ENCODE results near the gene PRDM12.

The PRDM12 gene

DNA sequence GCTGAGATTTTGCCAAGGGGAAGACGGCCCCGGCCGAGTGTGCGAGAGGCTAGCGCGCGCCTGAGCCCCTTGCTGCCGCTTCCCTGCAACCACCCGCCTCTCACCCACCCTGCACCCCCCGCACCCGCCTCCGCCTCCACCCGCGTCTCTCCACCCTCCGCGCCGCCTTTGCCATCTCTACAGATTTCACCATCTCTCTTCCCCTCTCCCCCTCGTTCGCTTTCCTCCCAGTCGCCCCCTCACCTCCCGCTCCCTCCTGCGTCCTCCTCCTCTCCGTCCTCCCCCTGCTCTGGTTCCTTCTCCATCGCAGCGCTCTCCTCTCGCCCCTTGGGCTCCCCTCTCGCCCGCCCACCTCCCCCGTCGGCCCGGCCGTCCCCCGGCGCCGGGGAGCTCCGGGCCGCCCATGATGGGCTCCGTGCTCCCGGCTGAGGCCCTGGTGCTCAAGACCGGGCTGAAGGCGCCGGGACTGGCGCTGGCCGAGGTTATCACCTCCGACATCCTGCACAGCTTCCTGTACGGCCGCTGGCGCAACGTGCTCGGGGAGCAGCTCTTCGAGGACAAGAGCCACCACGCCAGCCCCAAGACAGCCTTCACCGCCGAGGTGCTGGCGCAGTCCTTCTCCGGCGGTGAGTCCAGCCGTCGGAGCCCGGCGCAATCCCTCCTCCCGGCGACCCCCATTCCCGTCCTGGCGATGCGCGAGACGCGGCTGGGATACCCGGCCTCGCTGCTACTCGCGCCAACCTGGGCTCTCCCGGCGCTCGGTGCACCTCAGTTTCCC is at the start of gene PRDM12:
TSS of gene PRDM12 (plus strand) at position 344 of the 778 bp plus-strand sequence. CDS start at position 404, 60 bp downstream.
- no peak for DNase-seq (ENCODE audit: low read depth in 3 of 3, low spot score in 1 of 3)

DNA sequence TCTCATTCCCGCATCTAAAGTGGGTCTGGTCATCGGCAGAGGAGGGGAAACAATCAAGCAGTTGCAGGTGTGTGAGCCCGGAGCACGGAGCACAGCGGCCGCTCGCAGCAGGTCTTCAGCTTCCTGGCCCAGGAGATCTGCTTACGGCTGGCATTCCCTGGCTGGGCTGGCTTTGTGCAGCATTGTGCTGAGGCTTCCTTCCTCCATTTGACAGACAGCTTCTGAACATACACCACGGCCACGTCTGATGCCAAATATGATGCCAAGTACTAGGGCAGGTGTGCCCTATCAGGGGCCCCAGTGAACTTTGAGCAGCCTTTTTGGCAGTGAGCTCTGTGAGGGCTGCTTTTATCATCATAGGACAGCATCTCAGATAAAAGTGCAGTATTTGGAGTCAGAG is 47.9 kb upstream of the PRDM12 start:
- DNase-seq (ENCODE audit: low read depth in 3 of 3, low spot score in 1 of 3) = no peak

DNA sequence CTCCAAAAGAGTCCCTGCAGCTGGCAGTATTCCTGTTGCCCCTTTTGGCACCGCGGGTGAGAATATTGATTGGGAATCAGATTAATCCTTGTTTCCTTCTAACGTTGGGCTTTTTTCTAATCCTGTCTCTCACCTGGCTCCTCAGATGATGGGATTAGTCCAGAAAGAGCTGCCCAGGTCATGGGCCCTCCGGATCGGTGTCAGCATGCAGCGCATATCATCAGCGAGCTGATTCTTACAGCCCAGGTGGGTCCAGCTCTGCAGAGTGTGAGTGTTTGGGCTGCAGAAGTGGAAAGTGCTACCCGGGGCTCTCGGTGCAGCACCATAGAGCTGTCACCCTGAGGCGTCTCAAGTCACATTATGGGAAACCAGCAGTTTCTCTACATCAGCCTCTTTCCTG is 40.9 kb upstream of the PRDM12 start:
- no peak for DNase-seq (ENCODE audit: low read depth in 3 of 3, low spot score in 1 of 3)

DNA sequence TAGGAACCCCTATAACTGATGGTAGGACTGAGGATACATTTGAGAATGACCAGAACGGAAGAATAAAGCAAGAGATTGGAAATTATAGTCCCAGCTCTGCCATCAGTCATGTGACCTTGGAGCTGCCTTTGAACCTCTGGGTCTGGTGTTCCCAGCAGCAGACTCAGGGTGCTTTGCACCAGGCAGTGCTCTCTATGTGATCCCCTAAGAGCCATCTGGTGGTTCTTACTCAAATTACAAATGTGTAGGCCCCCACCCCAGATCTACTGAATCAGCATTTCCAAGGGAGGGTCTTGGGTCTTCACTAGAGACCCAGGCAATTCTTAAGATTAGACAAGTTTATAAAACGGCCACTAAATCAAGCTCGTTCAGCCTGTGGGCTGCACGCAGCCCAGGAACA is 40.2 kb upstream of the PRDM12 start:
- no peak for DNase-seq (ENCODE audit: low read depth in 3 of 3, low spot score in 1 of 3)

DNA sequence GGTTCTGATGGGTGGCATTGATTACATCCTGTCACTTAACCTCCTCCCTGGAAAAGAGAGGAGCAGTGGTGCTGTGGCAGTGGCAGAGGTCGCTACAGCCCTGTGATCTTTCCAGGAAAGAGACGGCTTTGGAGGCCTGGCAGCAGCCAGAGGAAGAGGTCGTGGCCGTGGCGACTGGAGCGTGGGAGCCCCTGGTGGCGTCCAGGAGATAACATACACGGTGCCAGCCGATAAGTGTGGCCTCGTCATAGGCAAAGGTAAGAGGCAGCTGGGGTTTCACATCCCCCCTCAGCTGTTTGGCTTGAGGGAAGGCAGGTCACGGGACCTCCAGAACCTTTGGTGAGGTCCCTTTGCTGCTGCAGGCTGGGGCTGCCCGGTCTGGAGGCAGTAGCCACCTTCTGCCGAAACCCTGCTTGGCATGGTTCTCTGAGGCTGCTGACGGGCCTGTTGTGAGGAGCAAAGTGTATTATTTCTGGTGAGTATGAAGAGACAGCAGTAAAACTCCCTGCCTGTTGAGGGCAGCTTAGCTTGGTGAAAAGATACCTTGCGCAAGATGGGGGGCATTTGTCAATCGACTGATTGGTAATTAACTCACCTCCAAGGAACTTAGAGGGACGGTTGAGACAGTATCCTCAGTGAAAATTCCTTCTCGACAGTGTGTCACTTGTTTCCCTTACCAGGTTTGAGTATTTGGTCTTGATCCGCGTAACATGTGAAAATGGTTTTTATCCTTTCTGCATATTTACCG is 38.0 kb upstream of the PRDM12 start:
- DNase-seq (ENCODE audit: low read depth in 3 of 3, low spot score in 1 of 3) = no peak

DNA sequence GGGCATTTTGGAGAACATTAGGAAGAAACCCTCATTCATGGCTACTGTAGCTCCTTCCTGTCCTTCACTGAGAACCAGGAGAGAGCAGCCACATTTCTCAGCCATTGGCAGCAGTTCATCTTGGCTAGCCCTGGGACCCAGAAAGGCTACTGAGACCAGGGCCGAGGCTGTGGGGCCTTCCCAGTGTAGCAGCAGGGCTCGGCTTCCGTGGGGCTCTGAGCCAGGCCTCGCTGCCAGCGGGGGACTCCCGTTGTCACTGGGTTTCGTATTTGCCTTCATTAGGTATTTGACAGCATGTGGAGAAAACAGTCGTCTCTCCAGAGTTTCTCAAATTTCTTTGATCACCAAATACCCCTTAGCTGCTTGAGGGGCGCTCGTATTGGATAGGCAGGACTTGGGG is 37.3 kb upstream of the PRDM12 start:
- DNase-seq (ENCODE audit: low read depth in 3 of 3, low spot score in 1 of 3) = no peak

DNA sequence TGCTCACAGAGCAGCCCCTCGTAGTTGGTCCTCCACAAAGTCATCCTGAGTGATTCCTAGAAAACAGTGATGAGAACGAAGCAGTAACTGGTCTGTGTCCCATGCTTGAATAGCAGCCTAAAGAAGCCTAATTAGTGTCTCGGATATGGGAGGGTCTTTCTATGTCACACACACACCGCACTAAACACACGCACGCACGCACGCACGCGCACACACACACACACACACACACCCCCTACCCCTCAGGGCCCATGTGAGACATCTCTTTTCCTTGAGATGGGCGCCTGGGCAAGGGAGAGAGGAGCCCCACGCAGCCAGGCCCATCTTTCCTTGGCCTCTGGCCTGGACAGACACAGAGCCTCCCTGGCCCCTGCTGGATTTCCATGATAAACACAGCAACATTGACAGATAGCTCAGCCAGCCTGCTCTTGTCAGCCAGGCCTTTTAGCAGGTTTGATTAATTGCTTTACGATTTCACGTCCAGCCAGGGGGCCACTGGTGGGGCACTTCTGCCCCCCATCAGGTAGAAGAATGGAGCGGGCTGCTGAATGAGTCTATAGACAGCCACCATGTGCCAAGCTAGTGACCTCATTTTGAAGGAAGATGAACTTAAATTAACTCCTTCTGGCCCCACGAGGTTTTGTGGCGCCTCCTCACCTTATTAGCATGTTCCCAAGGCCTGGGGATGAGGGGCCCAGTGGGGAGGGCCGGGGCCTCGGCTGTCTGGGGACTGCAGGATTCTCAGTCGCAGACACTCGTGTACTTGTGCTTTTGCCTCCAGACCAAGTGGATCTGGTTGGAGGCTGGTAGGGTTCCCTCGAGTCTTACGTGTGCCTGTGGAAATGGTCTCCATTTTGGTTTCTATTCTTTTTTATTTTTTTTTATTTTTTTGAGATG is 36.2 kb upstream of the PRDM12 start:
- no peak for DNase-seq (ENCODE audit: low read depth in 3 of 3, low spot score in 1 of 3)

DNA sequence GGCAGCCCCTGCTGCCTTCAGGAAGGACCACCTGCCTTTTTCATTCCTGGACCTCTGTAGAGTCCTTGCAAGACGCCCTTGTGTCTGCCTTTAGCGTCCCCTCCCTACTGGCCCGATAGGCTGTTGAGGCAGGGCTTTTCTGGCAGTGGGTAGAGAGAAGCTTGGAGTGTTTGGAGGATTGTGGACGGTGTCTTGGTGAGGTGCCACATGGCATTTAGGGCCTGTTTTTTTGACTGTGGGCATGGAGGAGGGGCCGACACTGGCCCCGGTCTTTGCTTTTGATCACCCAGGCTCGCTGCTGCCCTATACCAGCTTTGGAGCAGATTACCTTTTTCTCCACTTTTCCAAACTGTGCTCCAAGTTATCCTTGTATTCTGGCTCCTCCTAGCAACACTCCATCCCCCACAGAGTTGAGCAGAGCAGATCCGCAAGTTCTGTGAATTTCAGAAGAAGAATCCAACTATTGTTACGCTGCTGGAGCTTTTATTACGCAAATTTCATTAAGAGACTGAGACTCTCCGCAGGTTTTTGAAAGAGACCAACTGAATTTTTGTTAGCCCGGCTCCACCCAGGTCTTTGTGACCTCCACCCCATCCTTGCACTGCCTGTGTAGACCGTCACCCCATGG is 34.8 kb upstream of the PRDM12 start:
- DNase-seq (ENCODE audit: low read depth in 3 of 3, low spot score in 1 of 3) = no peak

DNA sequence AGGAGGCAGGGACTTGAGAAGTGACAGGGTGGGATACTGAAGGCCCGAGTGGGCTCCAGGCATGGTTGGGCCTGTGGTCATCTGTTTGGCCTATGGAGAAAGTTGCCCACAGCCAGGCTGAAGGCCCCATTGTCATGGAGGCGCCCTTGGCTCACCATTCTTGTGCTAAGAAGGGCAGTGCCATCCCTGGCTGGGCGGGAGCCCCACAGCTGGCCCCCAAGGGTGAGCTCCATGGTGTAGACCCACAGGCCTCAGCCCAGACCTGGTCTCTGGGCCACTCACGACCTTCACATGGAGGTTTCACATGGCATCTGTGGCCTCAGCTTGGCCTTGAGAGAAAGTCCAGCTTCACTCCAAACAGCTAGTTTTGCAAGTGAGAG is 34.3 kb upstream of the PRDM12 start:
- DNase-seq (ENCODE audit: low read depth in 3 of 3, low spot score in 1 of 3) = no peak

DNA sequence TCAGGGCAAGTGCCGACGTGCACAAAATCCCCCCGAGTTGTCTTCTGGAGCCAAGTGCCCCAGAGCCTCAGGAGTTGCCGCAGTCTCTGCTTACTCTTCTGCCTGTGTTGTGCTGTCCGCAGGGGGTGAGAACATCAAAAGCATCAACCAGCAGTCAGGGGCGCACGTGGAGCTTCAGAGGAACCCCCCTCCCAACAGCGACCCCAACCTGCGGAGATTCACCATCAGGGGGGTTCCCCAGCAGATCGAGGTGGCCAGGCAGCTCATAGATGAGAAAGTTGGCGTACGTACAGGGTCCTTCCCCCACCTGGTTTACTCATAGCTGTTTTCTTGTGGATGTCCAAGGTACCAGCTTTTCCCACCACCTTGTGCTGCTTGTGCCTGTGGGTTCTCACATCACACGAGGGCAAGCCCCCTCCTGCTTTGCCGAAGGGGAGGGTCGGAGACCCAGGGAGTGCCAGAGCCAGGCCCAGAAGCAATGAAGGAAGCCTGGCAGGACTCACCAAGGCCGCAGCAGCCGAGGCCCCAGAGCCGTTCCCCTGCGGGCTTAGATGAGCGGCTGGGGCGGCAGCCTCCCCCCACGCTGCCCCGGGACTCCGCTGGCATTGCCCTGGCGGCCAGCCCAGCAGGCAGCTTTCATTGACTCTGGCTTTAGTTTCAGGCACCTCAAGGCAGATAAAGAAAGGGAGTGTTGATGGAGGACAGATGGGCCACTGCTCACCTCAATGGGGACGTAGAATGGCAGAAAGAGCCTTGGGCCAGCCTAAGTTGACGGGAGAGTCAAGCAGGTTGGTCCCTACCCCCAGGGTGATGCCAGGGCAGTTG is 33.7 kb upstream of the PRDM12 start:
- no peak for DNase-seq (ENCODE audit: low read depth in 3 of 3, low spot score in 1 of 3)

DNA sequence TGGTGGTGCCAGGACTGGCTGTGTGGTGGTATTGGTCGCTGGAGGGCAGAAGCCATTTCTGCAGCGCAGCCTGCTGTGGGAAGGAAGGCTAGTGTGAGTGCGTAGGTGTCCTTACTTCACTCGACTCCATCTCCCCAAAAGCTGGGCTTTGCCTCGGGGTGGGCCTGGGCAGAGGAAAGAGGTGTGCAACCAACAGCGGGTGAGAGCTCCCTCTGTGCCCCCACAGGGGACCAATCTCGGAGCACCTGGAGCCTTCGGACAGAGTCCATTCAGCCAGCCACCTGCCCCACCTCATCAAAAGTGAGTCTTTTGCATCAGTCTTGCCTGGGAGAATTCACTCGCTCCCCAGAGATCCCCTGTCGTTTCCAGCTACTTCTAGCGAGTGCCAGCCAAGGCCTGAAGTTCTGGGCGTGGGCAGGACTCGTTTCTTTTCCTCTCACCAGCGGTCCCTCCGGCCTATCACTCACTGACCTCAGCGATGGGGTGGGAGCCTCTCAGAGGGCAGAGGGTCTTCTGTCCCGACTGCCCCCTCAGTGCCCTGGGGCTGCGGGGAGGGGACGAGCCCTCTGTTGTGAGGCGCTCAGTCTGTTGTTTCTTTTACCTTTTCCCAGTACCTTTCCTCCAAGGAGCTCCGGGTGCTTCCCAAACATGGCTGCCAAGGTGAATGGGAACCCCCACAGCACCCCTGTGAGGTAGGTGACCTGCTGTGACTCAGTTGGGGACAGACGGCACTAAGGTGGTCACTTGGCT is 32.9 kb upstream of the PRDM12 start:
- no peak for DNase-seq (ENCODE audit: low read depth in 3 of 3, low spot score in 1 of 3)

DNA sequence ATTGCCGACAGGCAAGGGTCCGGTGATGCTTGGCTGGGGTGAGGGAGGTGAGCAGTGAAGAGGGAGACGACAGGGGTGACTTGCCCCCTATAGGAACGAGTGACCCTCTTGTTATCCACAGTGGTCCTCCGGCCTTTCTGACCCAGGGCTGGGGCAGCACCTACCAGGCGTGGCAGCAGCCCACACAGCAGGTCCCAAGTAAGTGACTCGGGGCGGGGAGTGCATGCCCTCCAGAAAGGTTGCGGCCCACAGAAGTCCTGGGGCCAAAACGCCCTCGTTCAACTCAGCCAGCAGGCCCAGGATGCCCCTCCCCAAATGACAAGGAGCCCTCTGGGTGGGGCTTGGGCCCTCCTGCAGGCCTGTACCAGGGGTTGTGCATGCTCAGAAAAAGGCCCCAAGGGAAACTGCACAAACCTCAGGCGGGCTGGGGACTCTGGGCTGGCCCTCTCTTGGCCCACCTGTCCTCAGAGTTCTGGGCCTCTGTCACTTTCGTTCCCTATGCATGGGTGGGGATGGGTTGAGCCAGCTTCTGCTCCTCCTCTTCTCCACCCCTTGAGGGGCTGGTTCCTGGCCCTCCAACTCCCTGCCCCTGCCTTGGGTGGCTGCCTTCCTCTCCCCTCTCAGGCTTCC is 32.2 kb upstream of the PRDM12 start:
- DNase-seq (ENCODE audit: low read depth in 3 of 3, low spot score in 1 of 3) = no peak

DNA sequence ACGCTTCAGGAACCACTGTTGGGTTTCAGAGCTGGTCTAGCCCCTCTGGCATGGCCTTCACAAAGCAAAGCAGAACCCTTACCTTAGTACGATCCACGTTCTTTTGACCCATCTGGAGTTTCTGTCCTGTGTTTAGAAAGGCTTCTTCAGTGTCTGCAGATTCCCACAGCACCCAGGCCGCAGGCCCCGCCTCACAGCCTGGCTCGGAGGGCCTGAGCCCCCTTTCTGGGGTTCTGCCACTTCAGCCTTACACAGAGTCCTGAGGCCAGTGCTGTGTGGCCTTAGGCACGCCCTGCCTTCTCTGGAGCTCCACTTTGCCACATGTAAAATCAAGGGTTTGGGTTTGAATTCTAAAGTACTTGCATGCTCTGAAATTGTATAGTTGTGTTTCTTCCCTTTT is 31.6 kb upstream of the PRDM12 start:
- DNase-seq (ENCODE audit: low read depth in 3 of 3, low spot score in 1 of 3) = no peak

DNA sequence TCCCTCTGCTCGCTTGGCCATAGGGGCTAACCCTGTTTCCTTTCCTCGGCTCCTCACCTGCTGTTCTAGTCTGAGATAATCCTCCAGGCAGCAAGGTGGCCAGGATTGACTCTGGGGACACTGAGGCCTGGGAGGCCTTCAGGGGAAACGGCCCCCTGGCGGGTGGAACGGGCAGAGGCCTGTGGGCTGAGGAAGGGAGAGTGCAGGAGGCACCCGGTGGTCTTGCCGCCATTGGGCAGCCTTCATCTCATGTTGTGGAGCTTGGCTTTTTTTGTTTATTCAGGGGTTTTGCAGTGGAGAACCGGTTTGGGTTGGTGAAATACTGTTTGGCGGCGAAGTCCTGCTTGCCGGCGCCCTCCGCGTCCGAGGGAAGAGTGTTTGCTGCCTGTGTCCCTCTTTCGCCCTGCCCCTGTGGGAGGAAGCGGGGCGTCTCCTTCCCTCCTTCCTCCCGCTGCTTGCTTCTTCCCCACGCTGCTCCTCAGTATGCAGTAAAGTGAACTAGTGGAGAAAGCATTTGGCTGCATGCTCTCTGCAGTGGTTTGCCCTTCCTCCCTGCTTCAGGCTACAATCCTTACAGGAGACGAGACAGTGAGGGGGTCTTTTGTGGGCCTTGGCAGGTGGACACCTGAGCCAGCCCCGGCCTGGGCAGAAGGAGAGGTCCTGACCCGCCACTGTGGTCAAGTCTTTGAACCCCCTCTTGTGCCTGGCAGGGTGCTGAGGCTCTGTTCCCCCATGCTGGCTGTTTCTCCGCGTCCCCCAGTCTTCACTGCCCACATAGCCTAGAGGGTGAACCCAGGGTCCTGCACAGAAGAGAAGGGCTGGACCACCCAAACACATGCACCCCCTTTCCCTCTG is 30.8 kb upstream of the PRDM12 start:
- no peak for DNase-seq (ENCODE audit: low read depth in 3 of 3, low spot score in 1 of 3)

DNA sequence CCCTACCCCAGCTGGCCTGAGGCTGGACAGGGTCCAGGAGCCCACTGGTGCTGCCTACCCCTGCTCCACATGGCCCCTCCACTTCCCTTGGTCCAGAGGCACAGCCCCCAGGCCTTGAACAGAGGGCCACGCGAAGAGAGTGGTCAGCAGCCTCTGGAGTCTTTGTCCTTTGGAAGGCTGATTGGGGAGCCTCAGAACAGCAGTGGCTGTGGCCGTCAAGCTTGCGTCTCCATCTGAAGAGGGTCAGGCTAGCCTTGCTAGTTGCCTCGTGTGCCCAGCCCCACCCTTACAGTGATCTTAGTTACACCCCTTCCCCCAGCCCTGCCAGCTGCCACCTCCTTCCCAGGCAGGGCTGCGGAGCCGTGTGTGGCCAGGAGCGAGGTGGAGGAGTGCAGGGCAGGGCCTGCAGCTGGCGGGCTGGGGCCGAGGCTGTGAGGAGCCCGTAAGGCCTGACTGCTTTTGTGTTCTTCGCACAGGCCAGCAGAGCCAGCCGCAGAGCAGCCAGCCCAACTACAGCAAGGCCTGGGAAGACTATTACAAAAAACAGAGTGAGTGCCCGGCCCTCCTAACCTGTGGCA is 30.1 kb upstream of the PRDM12 start:
- no peak for DNase-seq (ENCODE audit: low read depth in 3 of 3, low spot score in 1 of 3)

DNA sequence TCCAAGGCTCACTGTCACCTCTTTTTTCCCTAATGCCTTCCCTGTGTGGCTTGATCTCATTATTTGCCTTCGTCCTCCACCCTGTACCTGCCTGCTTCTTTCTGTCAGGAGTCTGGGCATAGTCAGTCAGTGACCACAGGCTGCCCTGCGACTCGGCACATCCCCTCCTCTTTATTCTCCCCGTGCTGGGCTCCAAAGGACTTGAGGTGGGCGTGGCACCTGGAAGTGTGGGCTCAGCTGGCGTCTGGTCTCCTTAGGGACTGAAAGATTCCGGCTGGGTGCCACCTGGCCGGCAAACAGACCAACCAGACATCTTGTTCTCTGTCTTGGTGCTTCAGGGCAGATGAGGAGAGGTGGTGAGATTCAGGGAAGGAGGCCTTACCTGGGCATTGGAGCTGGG is 29.6 kb upstream of the PRDM12 start:
- no peak for DNase-seq (ENCODE audit: low read depth in 3 of 3, low spot score in 1 of 3)

DNA sequence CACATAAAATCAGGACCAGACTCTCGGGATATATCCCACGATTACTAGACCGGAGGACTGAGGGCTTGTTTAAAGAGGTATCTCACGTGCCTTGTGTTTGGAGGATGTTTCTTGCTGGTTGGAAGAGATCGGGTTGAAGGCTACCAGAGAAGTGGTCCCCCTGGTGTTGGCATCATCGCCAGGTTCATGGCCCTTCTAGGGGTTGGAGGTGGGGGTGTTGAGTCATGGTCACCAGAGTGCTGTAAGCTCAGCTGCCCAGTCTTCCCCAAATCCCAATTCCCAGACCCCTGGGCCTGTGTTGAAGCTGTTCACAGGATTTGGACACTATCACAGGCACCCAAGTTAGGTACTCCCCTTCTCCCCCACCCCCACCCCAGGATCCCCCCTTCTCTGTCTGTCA is 29.1 kb upstream of the PRDM12 start:
- DNase-seq (ENCODE audit: low read depth in 3 of 3, low spot score in 1 of 3) = no peak

Measured in stimulated activated CD4-positive, alpha-beta T cell treated with anti-CD3 and anti-CD28 coated beads, TNF-alpha, amount 100 ng/mL, for 1 hour (primary cell).